ENCODE data around the gene DLGAP1. TPM values are rescaled to one million over a fixed set of nuclear protein-coding genes. Genes with fewer than 3 reads are reported as not detected.

DLGAP1 gene
- total and polyA plus RNA-seq, 4 donors: 0.54 to 11.8 (median 3.1) TPM

- no peak for TF ChIP-seq CTCF (IDR thresholded peaks at IDR 0.05; ENCODE audit: control extremely low read depth, extremely low read depth)
- H3K9ac ChIP-seq (ENCODE audit: insufficient read depth in 1 of 2, low read length in 2 of 2): no peak overlapping the region
- no peak for ATAC-seq (ENCODE audit: insufficient read depth, low FRiP score)
- no peak overlapping the region for H3K27ac ChIP-seq (ENCODE audit: low read depth in 1 of 2, low read length in 1 of 2)
- DNase-seq: no peak
- no peak overlapping the region for H3K4me3 ChIP-seq
- H3K4me1 ChIP-seq (ENCODE audit: control insufficient read depth in 5 of 5, insufficient read depth in 5 of 5, low read length in 5 of 5): no peaks in the 10 kb centered on the region
- 89 to 90% methylated on average over 1 of the region's 1 CpG for WGBS, 2 donors
- no peaks in the 10 kb centered on the region for H3K36me3 ChIP-seq (ENCODE audit: control insufficient read depth in 4 of 4, insufficient read depth in 4 of 4, low read length in 4 of 4)
- H3K27me3 ChIP-seq (ENCODE audit: control insufficient read depth in 3 of 3, insufficient read depth in 3 of 3, low read length in 2 of 3): no peaks in the 10 kb centered on the region
- no peaks in the 10 kb centered on the region for H3K9me3 ChIP-seq (ENCODE audit: control insufficient read depth in 4 of 4, insufficient read depth in 3 of 4, low read length in 3 of 4)
Measured at GRCh38 chr18:4433717-4434116, 21.4 kb downstream of the DLGAP1 start.

GRCh38 chr18:4430836-4431235 lies 24.3 kb downstream of the DLGAP1 start:
- Histone ChIP-seq H3K36me3 (ENCODE audit: control insufficient read depth in 4 of 4, insufficient read depth in 4 of 4, low read length in 4 of 4) (no peaks in the 10 kb centered on the region), H3K4me1 (ENCODE audit: control insufficient read depth in 5 of 5, insufficient read depth in 5 of 5, low read length in 5 of 5) (no peaks in the 10 kb centered on the region), H3K9me3 (ENCODE audit: control insufficient read depth in 4 of 4, insufficient read depth in 3 of 4, low read length in 3 of 4) (no peaks in the 10 kb centered on the region), H3K27me3 (ENCODE audit: control insufficient read depth in 3 of 3, insufficient read depth in 3 of 3, low read length in 2 of 3) (no peaks in the 10 kb centered on the region), H3K27ac (ENCODE audit: low read depth in 1 of 2, low read length in 1 of 2) (no peak overlapping the region), H3K4me3 (no peak overlapping the region), H3K9ac (ENCODE audit: insufficient read depth in 1 of 2, low read length in 2 of 2) (no peak overlapping the region)
- no peak for TF ChIP-seq CTCF (IDR thresholded peaks at IDR 0.05; ENCODE audit: control extremely low read depth, extremely low read depth)
- WGBS, 2 donors: 63 to 74% methylated on average over 5 of the region's 5 CpGs
- DNase-seq: no peak
- ATAC-seq (ENCODE audit: insufficient read depth, low FRiP score): no peak

- no peak for TF ChIP-seq CTCF (IDR thresholded peaks at IDR 0.05; ENCODE audit: control extremely low read depth, extremely low read depth)
- 62 to 71% methylated on average over 4 of the region's 4 CpGs for WGBS, 2 donors
- H3K4me1 ChIP-seq (ENCODE audit: control insufficient read depth in 5 of 5, insufficient read depth in 5 of 5, low read length in 5 of 5): peaks cover 0 to 18% (median 0%) of the 10 kb centered on the region in 5 donors
- DNase-seq: peak in 2 of 3 donors; percentile 54 to 67
- H3K9ac ChIP-seq (ENCODE audit: insufficient read depth in 1 of 2, low read length in 2 of 2): no peak overlapping the region
- peaks cover 0 to 2% (median 0%) of the 10 kb centered on the region in 4 donors for H3K9me3 ChIP-seq (ENCODE audit: control insufficient read depth in 4 of 4, insufficient read depth in 3 of 4, low read length in 3 of 4)
- H3K27ac ChIP-seq (ENCODE audit: low read depth in 1 of 2, low read length in 1 of 2): no peak overlapping the region
- ATAC-seq (ENCODE audit: insufficient read depth, low FRiP score): no peak
- no peaks in the 10 kb centered on the region for H3K27me3 ChIP-seq (ENCODE audit: control insufficient read depth in 3 of 3, insufficient read depth in 3 of 3, low read length in 2 of 3)
- no peak overlapping the region for H3K4me3 ChIP-seq
- H3K36me3 ChIP-seq (ENCODE audit: control insufficient read depth in 4 of 4, insufficient read depth in 4 of 4, low read length in 4 of 4): no peaks in the 10 kb centered on the region
Measured at GRCh38 chr18:4417714-4418113, 37.4 kb downstream of the DLGAP1 start.

- Histone ChIP-seq H3K27ac (ENCODE audit: low read depth in 1 of 2, low read length in 1 of 2) (no peak overlapping the region), H3K9me3 (ENCODE audit: control insufficient read depth in 4 of 4, insufficient read depth in 3 of 4, low read length in 3 of 4) (peaks cover 0 to 2% (median 0%) of the 10 kb centered on the region in 4 donors), H3K4me3 (no peak overlapping the region), H3K9ac (ENCODE audit: insufficient read depth in 1 of 2, low read length in 2 of 2) (no peak overlapping the region), H3K27me3 (ENCODE audit: control insufficient read depth in 3 of 3, insufficient read depth in 3 of 3, low read length in 2 of 3) (no peaks in the 10 kb centered on the region), H3K36me3 (ENCODE audit: control insufficient read depth in 4 of 4, insufficient read depth in 4 of 4, low read length in 4 of 4) (no peaks in the 10 kb centered on the region), H3K4me1 (ENCODE audit: control insufficient read depth in 5 of 5, insufficient read depth in 5 of 5, low read length in 5 of 5) (peaks cover 0 to 18% (median 0%) of the 10 kb centered on the region in 5 donors)
- TF ChIP-seq CTCF (IDR thresholded peaks at IDR 0.05; ENCODE audit: control extremely low read depth, extremely low read depth): no peak
- ATAC-seq (ENCODE audit: insufficient read depth, low FRiP score) (no peak), DNase-seq (peak; percentile 61 to 87 (median 85))
- 62 to 79% methylated on average over 1 of the region's 1 CpG for whole genome bisulfite sequencing, 2 donors
Measured at GRCh38 chr18:4416976-4417375, 38.1 kb downstream of the DLGAP1 start.

Measured in lung (tissue), 12 donors.